ENCODE measurements around the gene AFF2. TPM values are rescaled to one million over a fixed set of nuclear protein-coding genes. Genes with fewer than 3 reads are reported as not detected.

AFF2 gene
- total and polyA plus RNA-seq, 2 donors from 2014 or later = 0.09 to 5.7 TPM

- H3K9me3 ChIP-seq (ENCODE audit: control insufficient read depth in 2 of 3, insufficient read depth in 1 of 3, low read length in 3 of 3) = no peaks in the 10 kb centered on the region
- TF ChIP-seq CTCF (IDR thresholded peaks at IDR 0.05; ENCODE audit: borderline replicate concordance, extremely low read depth, insufficient read depth) = no peak
- H3K27ac ChIP-seq (ENCODE audit: low read depth in 2 of 2, low read length in 2 of 2) = no peak overlapping the region
- H3K9ac ChIP-seq (ENCODE audit: low read length in 3 of 3) = no peak overlapping the region
- no peaks in the 10 kb centered on the region for H3K36me3 ChIP-seq (ENCODE audit: control insufficient read depth in 2 of 3, insufficient read depth in 3 of 3, low read length in 3 of 3)
- H3K4me3 ChIP-seq (ENCODE audit: low read length in 3 of 3) = no peak overlapping the region
- intact Hi-C loops (cut with DNase I) = no loop called here
- H3K4me1 ChIP-seq (ENCODE audit: control insufficient read depth in 2 of 3, insufficient read depth in 2 of 3, low read depth in 1 of 3, low read length in 3 of 3) = no peaks in the 10 kb centered on the region
- H3K27me3 ChIP-seq (ENCODE audit: control insufficient read depth, insufficient read depth, low read length) = no peaks in the 10 kb centered on the region
- FAIRE-seq = no peak
- DNase-seq = no peak
These were observed 503.6 kb downstream of the AFF2 start for GRCh38 chrX:149003863-149004660.

GRCh38 chrX:149004936-149005335, 504.5 kb downstream of the AFF2 start:
- Histone ChIP-seq H3K36me3 (ENCODE audit: control insufficient read depth in 2 of 3, insufficient read depth in 3 of 3, low read length in 3 of 3) (no peaks in the 10 kb centered on the region), H3K4me3 (ENCODE audit: low read length in 3 of 3) (no peak overlapping the region), H3K27me3 (ENCODE audit: control insufficient read depth, insufficient read depth, low read length) (no peaks in the 10 kb centered on the region), H3K27ac (ENCODE audit: low read depth in 2 of 2, low read length in 2 of 2) (no peak overlapping the region), H3K9ac (ENCODE audit: low read length in 3 of 3) (no peak overlapping the region), H3K4me1 (ENCODE audit: control insufficient read depth in 2 of 3, insufficient read depth in 2 of 3, low read depth in 1 of 3, low read length in 3 of 3) (no peaks in the 10 kb centered on the region), H3K9me3 (ENCODE audit: control insufficient read depth in 2 of 3, insufficient read depth in 1 of 3, low read length in 3 of 3) (no peaks in the 10 kb centered on the region)
- no peak for TF ChIP-seq CTCF (IDR thresholded peaks at IDR 0.05; ENCODE audit: borderline replicate concordance, extremely low read depth, insufficient read depth)
- FAIRE-seq = no peak
- DNase-seq = no peak
- intact Hi-C loops (cut with DNase I) = no loop called here

- Histone ChIP-seq H3K27me3 (ENCODE audit: control insufficient read depth, insufficient read depth, low read length) (no peaks in the 10 kb centered on the region), H3K9ac (ENCODE audit: low read length in 3 of 3) (no peak overlapping the region), H3K36me3 (ENCODE audit: control insufficient read depth in 2 of 3, insufficient read depth in 3 of 3, low read length in 3 of 3) (no peaks in the 10 kb centered on the region), H3K4me3 (ENCODE audit: low read length in 3 of 3) (no peak overlapping the region), H3K4me1 (ENCODE audit: control insufficient read depth in 2 of 3, insufficient read depth in 2 of 3, low read depth in 1 of 3, low read length in 3 of 3) (no peaks in the 10 kb centered on the region), H3K27ac (ENCODE audit: low read depth in 2 of 2, low read length in 2 of 2) (no peak overlapping the region), H3K9me3 (ENCODE audit: control insufficient read depth in 2 of 3, insufficient read depth in 1 of 3, low read length in 3 of 3) (no peaks in the 10 kb centered on the region)
- no peak for TF ChIP-seq CTCF (IDR thresholded peaks at IDR 0.05; ENCODE audit: borderline replicate concordance, extremely low read depth, insufficient read depth)
- FAIRE-seq (no peak), DNase-seq (no peak)
- intact Hi-C loops (cut with DNase I) = no loop called here
These were observed 505.8 kb downstream of the AFF2 start for GRCh38 chrX:149006235-149006634.
